Raji (cell line): Measurements from ENCODE around the gene LCN2.

ENCODE experiments used
- POLR2A ChIP-seq: IDR thresholded peaks from 2 replicates; pipeline ENCODE4 v1.6.1; 2011; ENCODE audit warnings: low read depth, low read length, control low read depth; ENCODE audit not compliant: insufficient read depth

Gene LCN2

GRCh38 chr9:128166169-128166568 lies 16.9 kb downstream of the LCN2 start:
- TF ChIP-seq POLR2A: no peak

- no peak for TF ChIP-seq POLR2A
Observed at GRCh38 chr9:128167209-128167608, 18.0 kb downstream of the LCN2 start.

DNA sequence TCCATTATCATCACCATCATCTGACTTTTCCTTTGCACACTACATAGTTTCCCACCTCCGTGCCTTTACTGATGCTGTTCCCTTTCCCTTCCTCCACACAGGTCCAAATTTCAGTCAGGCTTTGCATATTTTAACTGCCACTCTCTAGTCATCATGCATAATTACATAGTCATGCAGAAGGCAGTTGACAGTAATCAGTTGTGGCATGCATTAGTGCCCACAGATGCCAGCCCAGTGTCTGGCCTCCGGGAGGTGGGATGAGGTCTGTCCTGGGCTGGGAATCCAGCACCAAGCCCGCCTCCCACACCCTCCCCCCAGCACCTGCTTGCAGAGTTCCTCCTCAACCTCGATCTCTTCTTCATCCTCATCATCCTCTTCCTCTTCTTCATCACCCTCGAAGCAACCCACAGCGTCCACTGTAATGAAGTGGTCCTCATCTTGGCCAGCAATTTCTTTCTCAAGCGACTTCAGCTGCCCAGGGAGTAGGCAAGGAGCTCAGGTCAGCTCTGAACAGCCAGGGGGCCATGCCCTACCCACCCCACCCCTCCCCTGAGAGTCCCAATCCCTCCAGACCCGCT lies 19.6 kb downstream of the LCN2 start:
- TF ChIP-seq POLR2A: no peak

- TF ChIP-seq POLR2A: no peak
Observed at GRCh38 chr9:128169492-128169891, 20.2 kb downstream of the LCN2 start.

DNA sequence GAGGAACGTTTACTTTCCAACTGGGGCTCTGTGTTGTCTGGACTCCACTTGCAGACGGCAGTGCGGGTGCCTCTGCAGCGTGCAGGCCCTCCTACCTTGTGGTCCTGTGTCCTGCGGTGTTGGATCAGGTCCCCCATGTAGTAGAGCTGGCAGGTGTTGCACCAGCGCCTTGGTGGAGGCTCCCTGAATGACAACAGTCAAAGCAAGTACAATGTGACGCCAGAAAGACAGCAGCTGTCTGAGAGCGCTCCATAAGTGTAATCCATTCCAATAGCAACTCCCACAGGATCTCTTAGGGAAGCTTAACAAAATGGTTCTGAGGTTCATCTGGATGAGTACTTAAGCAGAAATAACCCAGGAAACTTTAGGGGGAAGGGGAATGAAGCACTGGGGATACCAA lies 20.7 kb downstream of the LCN2 start:
- TF ChIP-seq POLR2A: no peak

GRCh38 chr9:128174062-128174461 lies 24.8 kb downstream of the LCN2 start:
- no peak for TF ChIP-seq POLR2A

DNA sequence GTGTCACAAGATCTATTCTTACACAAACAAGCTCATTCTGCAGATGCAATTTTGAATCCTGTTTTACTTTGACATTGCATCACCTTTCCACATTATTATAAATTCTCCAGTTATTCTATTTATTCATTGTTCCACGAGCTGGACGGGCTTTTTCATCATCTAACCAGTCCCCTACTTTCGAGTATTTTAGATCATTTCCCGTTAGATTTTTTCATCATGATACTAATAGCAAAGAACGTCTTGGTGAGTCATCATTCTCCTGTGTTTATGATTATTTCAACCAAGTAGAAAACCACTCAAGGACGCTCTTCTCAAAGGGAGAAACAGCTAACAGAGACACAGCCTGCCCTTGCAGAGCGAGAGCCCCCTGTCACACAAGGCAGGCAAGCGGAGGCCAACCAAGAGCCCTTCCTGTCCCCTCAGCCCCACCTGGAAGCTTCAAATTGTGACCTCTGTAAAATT lies 25.9 kb downstream of the LCN2 start:
- no peak for TF ChIP-seq POLR2A

DNA sequence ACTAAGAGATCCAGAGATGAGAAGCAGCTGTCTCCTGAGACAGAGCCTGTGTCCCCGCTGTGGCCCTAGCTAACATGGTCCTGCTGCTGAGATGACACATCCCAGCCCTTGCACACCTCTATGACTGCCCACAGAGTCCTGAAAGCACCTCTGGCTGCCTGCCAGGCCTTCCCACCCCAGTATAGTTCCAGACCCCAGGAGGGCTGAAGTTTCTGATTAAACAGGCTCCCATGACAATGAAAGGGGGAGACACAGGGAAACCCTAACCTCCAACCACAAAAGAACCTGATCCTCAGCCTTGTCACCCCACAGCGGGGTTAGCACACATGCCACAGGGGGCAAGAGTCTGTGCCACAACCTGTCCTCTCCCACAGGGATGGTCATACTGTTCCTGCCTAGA lies 26.5 kb downstream of the LCN2 start:
- no peak for TF ChIP-seq POLR2A

DNA sequence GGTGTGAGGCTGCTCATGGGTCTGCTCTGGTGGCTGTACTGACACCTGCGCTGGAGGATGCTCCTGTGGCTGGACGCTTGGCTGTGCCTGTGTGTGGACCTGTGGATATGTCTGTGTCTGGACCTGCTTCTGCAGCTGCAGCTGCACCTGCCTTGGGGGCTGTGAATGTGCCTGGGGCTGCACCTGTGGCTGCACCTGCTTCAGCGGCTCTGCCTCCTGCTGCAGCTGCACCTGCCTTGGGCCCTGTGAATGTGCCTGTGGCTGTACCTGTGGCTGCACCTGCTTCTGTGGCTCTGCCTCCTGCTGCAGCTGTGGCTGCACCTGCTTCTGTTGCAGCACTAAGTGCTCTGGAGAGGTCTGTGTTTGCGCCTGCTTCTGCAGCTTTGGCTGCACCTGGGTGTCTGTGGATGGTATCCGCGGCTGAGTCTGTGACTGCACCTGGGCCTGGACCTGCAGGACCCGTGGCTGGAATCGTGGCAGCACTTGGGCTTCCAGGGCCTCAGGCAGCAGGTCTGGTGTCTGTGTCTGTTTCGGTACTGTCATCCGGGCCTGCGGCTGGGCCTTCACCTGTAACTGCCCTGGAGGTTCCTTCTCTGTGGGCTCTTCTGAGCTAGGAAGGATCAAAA lies 29.7 kb downstream of the LCN2 start:
- TF ChIP-seq POLR2A: no peak

GRCh38 chr9:128180001-128180400 lies 30.7 kb downstream of the LCN2 start:
- TF ChIP-seq POLR2A: no peak

DNA sequence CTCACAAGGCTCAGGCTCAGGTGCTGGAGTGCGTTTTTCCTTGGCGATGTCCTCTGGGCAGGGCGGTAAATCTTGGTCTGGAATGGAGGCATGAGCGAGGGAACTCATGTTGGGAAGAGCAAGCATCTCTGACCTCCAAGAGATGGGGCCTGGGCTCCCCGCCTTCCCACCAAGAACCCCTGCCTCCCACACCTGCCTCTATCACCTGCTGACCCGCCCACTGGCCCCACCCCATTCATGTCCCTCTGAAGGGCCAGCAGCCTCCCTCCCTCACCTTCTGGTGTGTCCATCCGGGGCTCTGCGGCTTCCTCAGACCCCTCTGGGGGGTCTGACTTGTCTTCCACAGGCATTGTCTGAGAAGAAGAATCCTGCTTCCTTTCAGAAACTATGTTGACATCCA lies 31.2 kb downstream of the LCN2 start:
- TF ChIP-seq POLR2A: no peak

DNA sequence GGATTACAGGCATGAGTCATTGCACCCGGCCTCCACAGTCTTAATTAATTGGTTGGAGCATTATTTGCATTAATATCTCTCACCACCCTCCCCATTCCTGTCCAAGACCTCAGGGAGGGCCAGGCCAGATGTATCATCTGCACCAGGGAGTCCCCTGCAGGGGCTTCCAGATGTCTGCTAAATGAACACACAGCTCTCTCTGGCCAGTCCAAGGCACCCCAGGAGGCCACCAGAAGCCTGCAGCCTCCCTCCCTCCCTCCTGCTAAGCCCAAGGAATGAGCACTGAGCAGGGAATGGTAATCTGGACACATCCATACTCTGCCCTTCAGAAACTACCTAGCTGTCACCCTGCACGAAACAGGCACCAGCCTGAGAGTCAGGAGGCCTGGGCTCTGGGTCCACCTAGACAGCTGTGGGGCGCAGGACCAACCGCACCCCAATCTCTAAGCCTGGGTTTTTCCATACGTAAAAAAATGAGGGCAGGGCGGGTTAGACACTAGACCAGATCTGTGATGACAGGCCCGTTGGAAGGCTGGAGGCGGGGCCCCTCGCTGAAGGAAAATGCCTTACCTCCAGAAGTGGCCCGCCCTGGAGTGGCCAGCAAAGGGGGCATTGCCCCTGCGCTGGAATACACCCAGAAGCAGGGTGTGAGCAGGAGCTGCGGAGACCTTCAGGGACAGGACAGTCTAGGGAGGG lies 33.8 kb downstream of the LCN2 start:
- no peak for TF ChIP-seq POLR2A

- TF ChIP-seq POLR2A: no peak
Observed at GRCh38 chr9:128185979-128186965, 37.0 kb downstream of the LCN2 start.

- no peak for TF ChIP-seq POLR2A
Observed at GRCh38 chr9:128187361-128187760, 38.1 kb downstream of the LCN2 start.

DNA sequence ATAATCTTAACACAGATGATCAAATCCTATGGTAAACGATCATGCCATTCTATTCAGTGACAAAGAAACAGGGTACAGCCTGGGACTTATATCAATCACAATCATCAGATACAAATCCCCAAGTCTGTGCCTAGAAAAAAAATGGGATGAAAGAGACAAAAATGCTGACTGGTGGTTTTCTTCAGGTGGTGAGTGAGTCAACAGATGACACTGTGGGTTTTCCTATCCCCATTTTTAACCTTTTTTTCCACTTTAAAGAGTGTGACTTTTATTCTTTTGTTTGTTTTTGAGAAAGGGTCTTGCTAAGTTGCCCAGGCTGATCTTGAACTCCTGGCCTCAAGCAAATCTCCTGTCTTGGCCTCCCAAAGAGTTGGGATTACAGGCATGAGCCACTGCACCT lies 39.0 kb downstream of the LCN2 start:
- TF ChIP-seq POLR2A: no peak

DNA sequence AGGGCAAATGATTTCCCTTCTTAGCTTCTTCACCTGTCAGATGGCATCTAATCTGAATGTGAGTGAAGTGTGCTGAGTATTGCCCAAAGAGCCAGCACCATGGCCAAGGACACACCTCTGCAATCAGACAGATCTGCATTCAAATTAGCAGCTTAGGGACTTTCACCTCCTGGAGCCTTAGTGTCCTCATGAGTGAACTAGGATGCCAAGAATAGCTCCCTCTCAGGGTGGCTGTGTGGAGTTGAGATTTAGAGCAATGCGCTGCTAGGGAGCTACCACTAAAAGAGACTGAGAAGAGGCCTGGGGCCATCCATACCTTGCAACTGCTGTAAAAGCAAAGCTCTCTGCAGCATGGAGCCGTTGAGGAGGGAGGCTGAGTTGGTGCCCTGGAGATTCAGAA lies 40.8 kb downstream of the LCN2 start:
- TF ChIP-seq POLR2A: no peak
